Activated CD8-positive, alpha-beta memory T cell treated with anti-CD3 and anti-CD28 coated beads for 24 hours (primary cell): ENCODE results near the gene CDSN.
"Not testable (repeated sequence)": the region's sequence is repeated elsewhere in the genome, so short reads cannot be mapped to it uniquely, and the experiment has no call there.

Experiments used
- DNase-seq: peaks from one replicate; pipeline ENCODE4 v3.0.0-alpha.2; 2020

Gene CDSN

DNA sequence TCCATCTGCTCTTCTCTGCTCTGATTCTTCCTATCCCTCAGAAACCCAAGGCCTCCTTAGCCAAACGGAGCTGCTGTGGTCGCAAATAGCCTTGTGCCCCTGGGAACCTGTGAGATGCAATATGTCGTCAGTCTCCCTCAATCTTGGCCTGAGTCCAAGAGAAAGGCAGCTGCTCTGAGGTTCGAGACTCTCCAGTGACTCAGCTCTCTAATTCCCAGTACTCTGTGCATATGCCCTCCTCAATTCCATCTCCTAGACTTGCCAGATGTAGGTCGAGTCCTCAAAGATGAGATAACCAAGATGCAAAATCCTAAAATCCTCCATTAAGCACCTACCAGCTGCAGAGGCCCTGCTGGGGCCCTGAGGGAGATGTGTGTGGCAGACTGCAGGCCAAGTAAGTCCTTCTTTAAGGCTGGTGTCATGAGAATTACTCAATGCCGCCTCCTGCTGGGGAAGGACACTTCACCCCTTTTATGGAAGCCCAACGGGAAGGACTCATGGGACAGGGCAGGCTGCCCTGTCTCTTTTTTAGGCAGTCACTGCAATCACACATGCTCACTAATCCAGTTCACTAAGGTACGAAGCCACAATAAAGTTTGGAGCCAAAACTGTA, 36.4 kb downstream of the CDSN start:
- peak; percentile 64 for DNase-seq

DNA sequence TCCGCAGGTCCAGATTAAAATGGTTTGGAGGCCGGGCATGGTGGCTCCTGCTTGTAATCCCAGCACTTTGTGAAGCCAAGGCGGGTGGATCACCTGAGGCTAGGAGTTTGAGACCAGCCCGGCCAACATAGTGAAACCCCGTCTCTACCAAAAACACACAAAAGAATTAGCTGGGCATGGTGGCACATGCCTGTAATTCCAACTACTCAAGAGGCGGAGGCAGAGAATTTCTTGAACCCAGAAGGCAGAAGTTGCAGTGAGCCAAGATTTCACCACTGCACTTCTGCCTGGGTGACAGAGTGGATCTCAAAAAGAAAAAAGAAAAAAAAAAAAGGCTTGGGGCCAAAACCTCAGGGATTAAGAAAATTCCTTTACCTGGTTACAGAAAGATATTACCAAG, 38.4 kb downstream of the CDSN start:
- DNase-seq = no peak

DNA sequence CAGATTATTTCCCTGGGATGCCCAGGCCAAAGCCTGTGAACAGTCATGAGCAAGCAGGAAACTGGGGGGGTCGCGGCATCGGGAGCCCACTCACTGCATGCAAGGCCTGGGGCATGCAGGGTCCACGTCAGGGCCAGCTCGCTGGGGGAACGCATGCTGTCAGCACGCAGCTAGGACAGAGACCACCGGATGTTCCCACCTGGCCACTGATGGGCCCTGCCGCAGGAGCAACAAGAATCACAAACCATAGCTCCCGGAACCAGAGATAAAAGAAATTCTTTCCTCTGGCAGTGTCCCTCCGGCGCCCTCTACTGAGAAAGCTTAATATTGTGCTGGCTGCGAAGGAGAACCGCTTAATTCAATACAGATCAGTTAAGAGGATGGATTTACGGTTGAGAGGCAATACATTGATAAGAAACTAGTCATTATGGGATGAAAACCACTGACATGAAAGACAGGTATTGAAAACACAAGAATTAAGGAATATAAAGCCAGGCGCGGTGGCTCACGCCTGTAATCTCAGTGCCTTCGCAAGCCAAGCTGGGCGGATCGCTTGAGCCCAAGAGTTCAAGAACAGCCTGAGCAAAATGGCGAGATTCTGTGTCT, 40.5 kb downstream of the CDSN start:
- DNase-seq = peak; percentile 83

DNA sequence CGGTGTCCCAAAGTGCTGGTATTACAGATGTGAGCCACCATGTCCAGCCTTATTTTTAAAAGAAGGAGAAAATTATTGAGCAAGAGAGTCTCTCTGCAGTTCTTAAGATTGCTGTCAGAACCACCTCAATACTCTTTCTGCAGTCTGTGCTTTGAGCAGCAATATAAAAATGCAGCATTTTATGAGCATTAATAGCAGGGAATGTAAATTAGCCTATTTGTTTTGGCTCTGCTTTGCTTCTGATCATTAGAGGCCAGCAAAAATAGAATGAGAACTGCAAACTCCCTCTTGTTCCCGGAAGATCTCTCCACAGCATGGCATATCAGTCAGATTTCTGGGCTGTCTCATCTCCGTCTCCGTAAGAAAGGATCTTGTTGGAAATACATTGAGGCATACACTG, 43.6 kb downstream of the CDSN start:
- no peak for DNase-seq

DNA sequence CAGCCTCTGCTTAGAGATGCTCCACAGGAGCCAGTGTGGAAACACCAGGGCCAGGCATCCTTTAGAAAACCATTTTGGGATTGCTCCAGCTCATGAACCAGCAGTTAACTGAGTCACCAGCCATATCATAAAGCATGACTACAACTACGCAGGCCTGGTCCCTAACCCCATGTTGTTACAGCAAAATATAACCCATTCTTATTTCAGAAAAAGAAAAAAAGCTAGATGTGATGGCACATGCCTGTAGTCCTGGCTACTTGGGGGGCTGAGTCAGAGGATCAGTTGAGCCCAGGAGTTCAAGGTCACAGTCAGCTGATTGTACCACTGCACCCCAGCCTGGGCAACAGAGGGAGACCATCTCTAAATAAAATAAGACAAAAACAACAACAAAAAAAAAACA, 44.7 kb downstream of the CDSN start:
- no peak for DNase-seq

DNA sequence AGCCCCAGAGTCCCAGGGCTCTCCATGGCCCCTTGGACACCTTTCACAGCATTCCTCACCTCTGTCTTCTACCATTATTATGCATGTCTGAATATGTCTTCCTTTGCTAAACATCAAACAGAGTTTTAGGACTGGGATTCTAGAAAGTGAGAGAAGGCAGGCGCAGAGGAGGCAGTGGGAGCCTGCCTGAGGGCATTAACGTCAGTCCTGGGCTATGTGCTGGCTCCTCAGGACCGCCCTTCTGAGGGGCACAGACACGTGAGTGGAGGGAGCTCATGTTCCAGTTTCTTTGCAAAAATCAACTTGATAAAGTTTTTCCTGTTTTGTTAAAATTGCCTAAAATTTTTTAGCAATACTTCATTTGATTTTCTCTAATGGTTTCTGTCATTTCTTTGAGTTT, 45.8 kb downstream of the CDSN start:
- no peak for DNase-seq

DNA sequence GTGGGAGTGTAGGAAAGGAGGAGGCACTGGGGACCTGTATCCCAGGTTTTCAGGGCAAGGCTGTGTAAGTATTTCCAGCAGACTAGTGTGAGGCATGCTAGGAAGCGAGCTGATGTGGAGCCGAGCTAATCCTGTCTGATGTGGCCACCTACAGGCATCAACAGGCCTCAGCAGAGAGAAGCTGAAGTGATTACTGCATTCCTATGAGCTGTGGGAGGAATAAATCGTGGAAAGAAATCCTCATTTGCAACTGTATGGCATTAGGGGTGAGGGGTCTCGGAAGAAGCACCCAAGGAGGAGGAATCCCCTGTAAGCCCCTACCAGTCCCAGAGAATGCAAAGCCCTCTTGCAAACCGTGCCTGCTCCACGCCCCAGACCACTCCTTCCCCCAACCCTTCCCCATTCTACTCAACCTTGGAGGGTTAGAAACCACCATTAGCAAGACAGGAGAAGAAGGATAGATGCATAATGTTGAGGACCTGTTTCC, 49.5 kb downstream of the CDSN start:
- DNase-seq = no peak

DNA sequence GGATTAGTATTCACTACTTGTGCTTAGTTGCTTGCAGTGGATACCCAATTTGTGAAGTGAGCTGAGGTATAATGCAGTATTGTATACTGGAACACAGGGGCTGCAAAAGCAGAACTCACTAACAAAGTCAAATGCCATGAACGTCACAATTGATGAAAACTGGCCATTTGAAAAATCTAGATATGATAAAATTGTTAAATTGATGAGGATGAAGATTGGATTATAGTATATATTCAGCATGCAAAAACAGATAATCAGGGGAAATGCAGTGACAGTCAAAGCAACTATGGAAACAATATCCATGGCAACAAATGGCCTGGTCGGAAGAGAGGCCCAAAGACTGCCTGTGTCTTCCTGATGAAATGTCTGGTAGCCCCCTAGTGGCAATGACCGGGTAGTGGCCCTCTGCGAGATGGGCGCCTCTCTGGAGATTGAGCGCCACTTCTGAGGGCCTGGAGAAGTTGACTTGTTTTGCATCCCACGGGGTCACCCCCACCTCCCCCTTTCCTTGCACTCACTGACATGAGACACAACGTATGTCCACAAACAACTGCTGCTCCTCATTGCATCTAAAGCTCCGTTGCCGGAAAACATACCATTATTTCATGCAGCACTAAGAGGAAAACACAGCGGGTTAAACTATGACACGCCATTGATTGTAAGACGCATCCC, 51.4 kb downstream of the CDSN start:
- peak; percentile 83 for DNase-seq

DNA sequence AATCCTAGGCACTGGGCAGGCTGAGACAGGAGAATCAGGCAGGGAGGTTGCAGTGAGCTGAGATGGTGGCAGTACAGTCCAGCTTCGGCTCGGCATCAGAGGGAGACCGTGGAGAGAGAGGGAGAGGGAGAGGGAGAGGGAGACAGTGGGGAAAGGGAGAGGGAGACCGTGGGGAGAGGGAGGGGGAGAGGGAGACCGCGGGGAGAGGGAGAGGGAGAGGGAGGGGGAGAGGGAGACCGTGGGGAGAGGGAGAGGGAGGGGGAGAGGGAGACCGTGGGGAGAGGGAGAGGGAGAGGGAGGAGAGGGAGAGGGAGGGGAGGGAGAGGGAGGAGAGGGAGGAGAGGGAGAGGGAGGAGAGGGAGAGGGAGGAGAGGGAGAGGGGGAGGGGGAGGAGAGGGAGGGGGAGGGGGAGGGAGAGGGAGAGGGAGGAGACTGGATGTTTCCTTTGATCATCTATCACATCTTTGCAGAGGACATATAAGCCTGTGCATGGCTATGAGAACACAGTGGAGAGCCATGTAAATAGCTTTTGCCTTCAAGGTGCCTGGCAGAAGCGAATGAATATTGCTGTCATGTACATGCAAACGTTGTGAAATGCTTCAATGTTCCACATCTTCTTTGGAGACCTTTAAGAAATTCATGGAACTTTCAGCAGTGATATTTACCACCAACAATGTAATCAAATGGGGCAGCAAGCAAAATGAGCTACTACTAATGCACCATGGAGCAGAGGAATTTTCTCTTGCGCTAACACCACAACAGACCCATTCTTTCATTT, 52.2 kb downstream of the CDSN start:
- not testable (repeated sequence) for DNase-seq

DNA sequence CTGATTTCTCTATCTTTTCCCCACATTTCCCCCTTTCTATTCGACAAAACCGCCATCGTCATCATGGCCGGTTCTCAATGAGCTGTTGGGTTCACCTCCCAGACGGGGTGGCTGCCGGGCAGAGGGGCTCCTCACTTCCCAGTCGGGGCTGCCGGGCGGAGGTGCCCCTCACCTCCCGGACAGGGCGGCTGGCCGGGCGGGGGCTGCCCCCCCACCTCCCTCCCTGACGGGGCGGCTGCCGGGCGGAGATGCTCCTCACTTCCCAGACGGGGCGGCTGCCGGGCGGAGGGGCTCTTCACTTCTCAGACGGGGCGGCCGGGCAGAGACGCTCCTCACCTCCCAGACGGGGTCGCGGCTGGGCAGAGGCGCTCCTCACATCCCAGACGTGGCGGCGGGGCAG, 53.2 kb downstream of the CDSN start:
- not testable (repeated sequence) for DNase-seq

DNA sequence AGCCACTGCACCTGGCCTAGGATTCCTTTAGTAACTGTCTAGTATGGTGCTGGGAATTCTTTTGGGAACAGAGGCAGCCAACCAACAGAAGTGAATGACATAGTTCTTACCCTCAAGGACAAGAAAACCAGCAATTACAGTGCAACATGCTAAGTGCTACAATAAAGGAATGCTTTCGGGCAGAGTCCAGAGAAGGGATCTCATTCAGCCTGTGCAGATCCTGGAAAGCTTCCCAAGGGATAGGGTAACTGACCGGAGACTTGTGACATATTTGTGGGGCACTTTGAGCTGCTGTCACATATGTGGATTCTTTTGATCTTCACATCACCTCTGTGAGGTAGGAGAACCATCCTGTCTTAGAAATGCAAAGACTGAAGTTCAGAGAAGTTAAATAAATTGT, 54.7 kb downstream of the CDSN start:
- DNase-seq = no peak
